GM12878 (cell line): ENCODE measurements around the gene YY1. TPM values are rescaled to one million over a fixed set of nuclear protein-coding genes. Genes with fewer than 3 reads are reported as not detected.

Source experiments
- ATAC-seq: fragments of 200-7000 bp; cut with Tn5 transposase; 3 replicates; pipeline ENCODE4 v1.9.1; 2020; ENCODE audit warnings: mild to moderate bottlenecking, moderate library complexity
- BruUV-seq: library from RNA; stranded (reverse); fragments of 400-500 nt; replicated peaks from 2 replicates; lab custom pipeline; 2021; lab: Mats Ljungman, UMichigan
- CTCF ChIA-PET: fragments of 300-600 bp; sonication (Branson Sonifier 250); formaldehyde crosslinking; extraction: SDS; loops from one replicate; lab custom pipeline; 2021; ENCODE audit warnings: inconsistent platforms; lab: Yijun Ruan, JAX
- POLR2A ChIA-PET: fragments of 350-600 bp; formaldehyde crosslinking; extraction: SDS; loops from one replicate; lab custom pipeline; 2021; ENCODE audit warnings: inconsistent platforms; lab: Charles Lee
- RAD21 ChIA-PET: fragments of 300-600 bp; sonication (Branson Sonifier 250); formaldehyde crosslinking; loops from one replicate; lab custom pipeline; 2023; ENCODE audit warnings: antibody characterized with exemption; ENCODE audit not compliant: unreplicated experiment; lab: Charles Lee
- SMC1A ChIA-PET: fragments of 300-600 bp; sonication (Branson Sonifier 250); formaldehyde crosslinking; loops from one replicate; lab custom pipeline; 2023; ENCODE audit not compliant: unreplicated experiment, uncharacterized antibody; lab: Charles Lee
- DNase-seq: peaks from one replicate; pipeline ENCODE4 v3.0.0-alpha.2; 2011; ENCODE audit warnings: low read depth, low spot score
- FAIRE-seq: peaks from 3 replicates; lab custom pipeline; 2011; peaks lifted over from hg19 to GRCh38; lab: Jason Lieb, UNC
- H2AFZ ChIP-seq: 2 replicates; pipeline ENCODE4 v1.6.0; 2011; ENCODE audit warnings: low read depth, low read length, control low read depth; ENCODE audit not compliant: control insufficient read depth
- H3K27ac ChIP-seq: 2 replicates; pipeline ENCODE4 v1.5.1; 2011; ENCODE audit warnings: control low read depth; ENCODE audit not compliant: control insufficient read depth, insufficient read depth
- H3K27me3 ChIP-seq, 2 experiments: replicated peaks in 1 of 2; 2 replicates each; pipeline versions ENCODE4 v1.6.0 to v1.6.1; 2011; ENCODE audit warnings: low read length in 1 of 2; ENCODE audit not compliant: control insufficient read depth in 2 of 2, insufficient read depth in 2 of 2
- H3K36me3 ChIP-seq, 2 experiments: 2 replicates each; pipeline ENCODE4 v1.5.1; 2011; ENCODE audit warnings: low read length in 1 of 2; ENCODE audit not compliant: control insufficient read depth in 2 of 2, insufficient read depth in 2 of 2
- H3K4me1 ChIP-seq: 2 replicates; pipeline ENCODE4 v1.6.1; 2011; ENCODE audit warnings: mild to moderate bottlenecking, low read length, moderate library complexity, mixed read lengths; ENCODE audit not compliant: control insufficient read depth, insufficient read depth
- H3K4me2 ChIP-seq: 2 replicates; pipeline ENCODE4 v1.6.0; 2011; ENCODE audit warnings: control low read depth; ENCODE audit not compliant: control insufficient read depth, insufficient read depth
- H3K4me3 ChIP-seq: fragments of 200-600 bp; sonication (generic); 2 replicates; pipeline ENCODE4 v1.5.1; 2016
- H3K79me2 ChIP-seq: 2 replicates; pipeline ENCODE4 v1.6.0; 2011; ENCODE audit warnings: low read length; ENCODE audit not compliant: control insufficient read depth, insufficient read depth
- H3K9ac ChIP-seq: 2 replicates; pipeline ENCODE4 v1.8.0; 2011; ENCODE audit warnings: low read length, control low read depth, mixed read lengths; ENCODE audit not compliant: control insufficient read depth, insufficient read depth
- H3K9me3 ChIP-seq: replicated peaks from 3 replicates; pipeline ENCODE4 v1.5.1; 2011; ENCODE audit warnings: mild to moderate bottlenecking, low read length; ENCODE audit not compliant: control insufficient read depth, insufficient read depth
- H4K20me1 ChIP-seq: 2 replicates; pipeline ENCODE4 v1.6.0; 2011; ENCODE audit not compliant: control insufficient read depth, insufficient read depth
- CTCF ChIP-seq, 3 experiments: IDR thresholded peaks in 2 of 3; conservative IDR thresholded peaks in 1 of 3; 2 replicates each; pipeline ENCODE4 v1.5.1; 2011; ENCODE audit warnings: low read depth in 3 of 3, low read length in 3 of 3, mild to moderate bottlenecking in 3 of 3, control low read depth in 2 of 3, moderate library complexity in 2 of 3, inconsistent platforms in 1 of 3, mixed read lengths in 1 of 3; ENCODE audit not compliant: control insufficient read depth in 2 of 3, insufficient read depth in 1 of 3; ENCODE audit errors: extremely low read depth in 1 of 3
- NBN ChIP-seq: fragments of 450-650 bp; IDR thresholded peaks from 2 replicates; pipeline ENCODE4 v1.6.1; 2016
- RAD21 ChIP-seq: IDR thresholded peaks from 2 replicates; pipeline ENCODE4 v1.6.1; 2011; ENCODE audit warnings: mild to moderate bottlenecking, low read depth, low read length, moderate library complexity; ENCODE audit not compliant: insufficient read depth
- WGBS: methylation state at CpG from one replicate; pipeline ENCODE4 v1.1.6; 2016; ENCODE audit warnings: low lambda C conversion rate; ENCODE audit not compliant: insufficient replicate concordance, insufficient coverage; ENCODE audit errors: missing lambda C conversion rate; 5-methylcytosine and 5-hydroxymethylcytosine counted together
- in situ Hi-C: fragments of 300-500 bp; cut with MboI; formaldehyde crosslinking; loops from 9 replicates; pipeline ENCODE4 v1.14.3; 2018; ENCODE audit warnings: mixed read lengths
- intact Hi-C: fragments of 100-400 bp; cut with micrococcal nuclease; formaldehyde crosslinking; loops from one replicate; pipeline ENCODE4 v1.14.2; 2022; ENCODE audit not compliant: unreplicated experiment
- polyA plus RNA-seq, 11 experiments: library from polyadenylated mRNA; depleted of rRNA in 4 of 11; unstranded in 6 of 11; stranded (reverse) in 5 of 11; fragments of >200 nt; fragmentation: Nextera tagmentation in 4 of 11; fragmentation: Illumina TruSeq in 1 of 11; extraction: Ambion mirVana in 4 of 11; extraction: Trizol in 1 of 11; gene quantifications; 1 replicate in 1 of 11; 2 replicates in 10 of 11; pipeline versions ENCODE4 v1.2.1 to v1.2.3, GENCODE V29; 2011 to 2016; ENCODE audit warnings: inconsistent platforms in 2 of 11, missing spikeins in 2 of 11, low read depth in 1 of 11
- total RNA-seq, 4 experiments: library from RNA; depleted of rRNA in 3 of 4; stranded (reverse); fragments of >200 nt in 3 of 4; fragmentation: Illumina TruSeq in 1 of 4; extraction: Trizol in 1 of 4; gene quantifications; 2 replicates each; pipeline versions ENCODE4 v1.2.1 to v1.2.3, GENCODE V29; 2013 to 2021

The YY1 gene
- total and polyA plus RNA-seq, 10 of the 15 experiments (the other 5 are each of a cell fraction or from before 2014, with no cell fraction given) = 23.7 to 74.0 (median 39.9) TPM

GRCh38 chr14:100271247-100271939, 32.4 kb downstream of the YY1 start:
- Histone ChIP-seq H3K27ac (no peak overlapping the region), H3K4me2 (no peak overlapping the region), H3K36me3 (peaks cover 4 to 30% of the 10 kb centered on the region in 2 experiments), H3K4me3 (no peak overlapping the region), H4K20me1 (peaks cover 3% of the 10 kb centered on the region; the same call in 1 of the 2 replicates), H2AFZ (no peak overlapping the region), H3K27me3 (no peaks in the 10 kb centered on the region), H3K79me2 (peaks cover 55% of the 10 kb centered on the region), H3K4me1 (no peaks in the 10 kb centered on the region), H3K9me3 (no peaks in the 10 kb centered on the region), H3K9ac (no peak overlapping the region)
- in situ Hi-C loops (no loop called here), intact Hi-C loops (no loop called here)
- CTCF ChIA-PET = interaction anchor here (1.0 to 1.5 kb wide), 4 partner anchors 13 to 106 kb away, joined by 3 to 4 read pairs (median 4); no protein-coding TSS in a partner anchor
- SMC1A ChIA-PET = no interaction called here
- BruUV-seq = no TSS peak
- RAD21 ChIA-PET = no interaction called here
- WGBS = 79% methylated on average over 10 of the region's 10 CpGs
- peak; percentile 21; the same call in 1 of the 3 replicates for ATAC-seq
- POLR2A ChIA-PET = no interaction called here
- FAIRE-seq = no peak
- no peak for DNase-seq
- TF ChIP-seq NBN (no peak), RAD21 (peak; percentile 30; the same call in 1 of the 2 replicates), CTCF (IDR thresholded peaks at IDR 0.05 in 2 of 3, conservative IDR thresholded peaks at IDR 0.05 in 1 of 3; ENCODE audit: control insufficient read depth in 2 of 3, extremely low read depth in 1 of 3, insufficient read depth in 1 of 3, low read depth in 3 of 3, low read length in 3 of 3) (peak; percentile 28 to 33 (median 29); a peak in 3 of 6 replicates)
- TF ChIP-seq, all 136 proteins: peak for 2
